ENCODE data around the gene RPS18.
A peak's percentile ranks its signal among the peaks of the same experiment; 100 is the strongest.

The RPS18 gene

GRCh38 chr6:33314943-33315792 lies 43.3 kb downstream of the RPS18 start:
- Mint-ChIP-seq H3K27me3 (no peaks in the 10 kb centered on the region), H3K9me3 (no peaks in the 10 kb centered on the region), H3K36me3 (peaks cover 24% of the 10 kb centered on the region), H3K4me1 (peaks cover 66% of the 10 kb centered on the region), H3K4me3 (peak overlapping the region; percentile 97), H3K27ac (peak overlapping the region; percentile 96)

DNA sequence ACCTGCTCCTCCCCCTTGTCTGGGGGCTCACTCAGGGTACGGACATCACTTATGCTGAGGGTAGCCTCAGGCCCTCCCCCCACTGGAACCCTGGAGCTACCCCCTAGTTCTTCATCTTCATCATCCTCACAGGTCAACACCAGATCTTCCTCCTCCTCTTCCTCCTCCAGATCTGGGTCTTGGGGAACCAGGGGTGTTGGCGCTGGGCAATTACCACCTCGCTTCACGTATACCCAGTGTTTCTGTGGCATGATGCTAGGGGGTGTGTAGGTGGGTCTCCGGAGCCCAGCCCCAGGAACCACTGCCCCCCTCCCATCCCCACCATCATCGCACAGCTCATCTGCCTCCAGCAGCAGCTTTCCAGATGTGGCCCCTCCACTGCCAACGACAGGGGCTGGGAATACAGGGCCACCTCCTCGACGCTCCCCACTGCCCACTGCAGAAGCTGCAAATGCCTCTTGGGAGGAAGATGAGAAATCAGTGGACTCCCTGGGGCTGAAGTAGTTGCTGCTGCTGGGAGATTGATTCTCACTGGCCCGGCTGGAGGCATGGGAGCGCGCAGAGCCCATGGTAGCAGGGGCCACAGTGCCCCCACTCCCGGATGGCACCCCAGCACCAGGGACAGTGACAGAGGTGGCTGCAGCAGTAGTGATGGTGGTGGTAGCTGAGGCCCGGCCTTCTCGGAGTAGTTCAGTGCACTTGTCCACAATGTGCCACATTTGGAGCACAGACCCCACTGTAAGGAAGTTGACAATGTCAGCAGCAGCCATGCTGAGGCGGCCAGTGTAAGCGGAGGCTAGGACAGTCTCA lies 44.1 kb downstream of the RPS18 start:
- peak overlapping the region; percentile 78 for H3K4me3 Mint-ChIP-seq
- no peaks in the 10 kb centered on the region for H3K9me3 Mint-ChIP-seq
- H3K36me3 Mint-ChIP-seq: peaks cover 25% of the 10 kb centered on the region
- H3K27me3 Mint-ChIP-seq: no peaks in the 10 kb centered on the region
- H3K27ac Mint-ChIP-seq: peak overlapping the region; percentile 73
- peaks cover 70% of the 10 kb centered on the region for H3K4me1 Mint-ChIP-seq

DNA sequence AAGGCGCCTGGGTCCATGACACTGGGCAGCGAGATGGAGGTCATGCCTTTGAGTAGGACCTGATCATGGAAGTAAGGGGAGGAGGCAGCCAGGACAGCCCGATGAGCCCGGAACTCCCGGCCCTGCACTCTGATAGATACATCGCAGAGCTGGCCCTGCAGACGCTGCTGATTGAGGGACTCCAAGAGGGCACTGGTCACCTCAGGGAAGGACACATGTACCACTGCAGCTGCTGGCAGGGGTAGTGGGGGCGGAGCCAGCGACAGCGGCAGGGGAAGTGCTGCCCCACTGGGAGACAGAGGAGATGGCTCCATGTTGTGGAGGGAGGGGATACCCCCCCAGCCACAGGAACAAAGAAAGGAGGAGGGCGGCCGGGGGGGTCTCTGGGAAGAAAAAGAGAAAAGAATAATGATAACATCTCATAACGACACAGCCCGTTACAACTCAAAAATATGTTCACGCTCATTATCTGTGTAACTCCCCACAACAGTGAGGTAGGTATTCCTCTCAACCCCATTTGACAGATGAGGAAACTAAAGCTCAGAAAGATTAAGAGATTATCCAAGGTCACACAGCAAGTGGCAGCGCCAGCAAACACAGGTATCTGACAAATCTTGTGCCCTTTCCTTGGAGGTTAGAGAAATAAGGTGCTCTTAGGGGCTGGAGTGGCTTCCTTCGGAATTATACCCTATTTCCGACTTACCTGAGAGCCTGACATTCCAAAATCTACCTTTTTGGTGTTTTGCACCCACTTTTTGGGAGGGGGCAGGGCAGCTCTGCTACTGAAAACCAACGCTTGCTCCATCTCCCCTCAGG lies 44.9 kb downstream of the RPS18 start:
- H3K27ac Mint-ChIP-seq: peak overlapping the region; percentile 73
- H3K9me3 Mint-ChIP-seq: no peaks in the 10 kb centered on the region
- peaks cover 74% of the 10 kb centered on the region for H3K4me1 Mint-ChIP-seq
- peaks cover 24% of the 10 kb centered on the region for H3K36me3 Mint-ChIP-seq
- H3K27me3 Mint-ChIP-seq: no peaks in the 10 kb centered on the region
- peak overlapping the region; percentile 78 for H3K4me3 Mint-ChIP-seq

DNA sequence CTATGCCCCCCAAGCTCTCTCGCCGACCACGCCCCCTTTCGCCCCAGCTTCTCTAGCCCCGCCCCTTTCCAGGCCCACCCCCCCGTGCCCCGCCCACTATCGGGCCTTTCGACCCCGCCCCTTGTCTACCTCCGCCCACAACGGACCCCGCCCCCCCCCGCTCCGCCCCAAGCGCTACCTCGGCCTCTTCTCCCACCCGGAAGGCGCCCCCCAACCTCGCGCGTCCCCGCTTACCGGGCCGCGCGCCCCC lies 45.5 kb downstream of the RPS18 start:
- peaks cover 27% of the 10 kb centered on the region for H3K36me3 Mint-ChIP-seq

GRCh38 chr6:33317669-33318425 lies 46.0 kb downstream of the RPS18 start, which contains the start of gene ZBTB22:
Gene ZBTB22, minus strand, starts transcription at chr6:33317744. Its CDS starts 828 bp downstream, at chr6:33316916.
- peak within 1 kb of the TSS; percentile 95 for H3K4me3 Mint-ChIP-seq
- H3K36me3 Mint-ChIP-seq: peaks cover 24% of the 10 kb centered on the region
- no peaks in the 10 kb centered on the region for H3K9me3 Mint-ChIP-seq
- H3K27ac Mint-ChIP-seq: peak within 1 kb of the TSS; percentile 96
- peaks cover 79% of the 10 kb centered on the region for H3K4me1 Mint-ChIP-seq
- H3K27me3 Mint-ChIP-seq: no peaks in the 10 kb centered on the region

More for the DNA sequence above, 45.5 kb downstream of the RPS18 start:
- no peaks in the 10 kb centered on the region for H3K9me3 Mint-ChIP-seq
- peak overlapping the region; percentile 78 for H3K4me3 Mint-ChIP-seq
- peak overlapping the region; percentile 55 for H3K27ac Mint-ChIP-seq
- no peaks in the 10 kb centered on the region for H3K27me3 Mint-ChIP-seq
- peaks cover 76% of the 10 kb centered on the region for H3K4me1 Mint-ChIP-seq

DNA sequence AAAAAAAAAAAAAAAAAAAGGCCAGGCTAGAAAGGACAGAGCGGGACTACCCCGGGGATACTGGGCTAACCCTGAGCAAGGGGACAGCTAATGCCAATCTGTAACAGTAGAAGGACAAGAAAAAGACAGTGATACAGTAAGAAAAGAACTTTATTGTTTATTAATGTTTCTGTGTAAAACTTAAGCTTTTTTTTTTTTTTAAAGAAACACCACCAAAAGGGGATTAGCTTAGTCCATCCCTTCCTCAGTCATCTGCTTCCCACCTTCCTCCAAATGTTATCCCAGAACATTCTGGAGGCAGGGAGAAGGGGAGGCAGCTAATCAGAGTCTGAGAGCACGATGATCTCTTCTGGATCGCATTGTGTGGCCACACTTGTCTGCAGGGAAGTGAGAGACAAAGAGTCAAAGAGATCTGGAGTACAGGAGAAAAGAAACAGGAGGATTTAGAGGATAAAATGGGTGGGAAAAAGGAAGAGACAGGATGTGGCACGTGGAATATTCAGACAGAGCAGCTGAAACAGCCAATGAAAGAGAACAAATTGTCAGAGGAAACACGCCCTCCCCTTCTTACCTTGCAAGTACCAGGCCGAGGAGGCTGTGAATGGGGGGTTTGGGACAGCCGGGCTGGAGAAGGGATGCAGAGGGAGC lies 46.7 kb downstream of the RPS18 start:
- Mint-ChIP-seq H3K4me3 (peak overlapping the region; percentile 95), H3K9me3 (no peaks in the 10 kb centered on the region), H3K36me3 (peaks cover 22% of the 10 kb centered on the region), H3K27me3 (no peaks in the 10 kb centered on the region), H3K27ac (peak overlapping the region; percentile 96), H3K4me1 (peaks cover 82% of the 10 kb centered on the region)

- Mint-ChIP-seq H3K27me3 (no peaks in the 10 kb centered on the region), H3K36me3 (peaks cover 22% of the 10 kb centered on the region), H3K27ac (peak overlapping the region; percentile 26), H3K4me1 (peaks cover 86% of the 10 kb centered on the region), H3K9me3 (no peaks in the 10 kb centered on the region), H3K4me3 (peak overlapping the region; percentile 95)
Measured at GRCh38 chr6:33319939-33320314, 48.1 kb downstream of the RPS18 start.

GRCh38 chr6:33320315-33321181 lies 48.7 kb downstream of the RPS18 start:
- H3K4me1 Mint-ChIP-seq: peaks cover 80% of the 10 kb centered on the region
- H3K36me3 Mint-ChIP-seq: peaks cover 22% of the 10 kb centered on the region
- no peaks in the 10 kb centered on the region for H3K9me3 Mint-ChIP-seq

GRCh38 chr6:33321227-33321626 lies 49.4 kb downstream of the RPS18 start:
- Mint-ChIP-seq H3K9me3 (no peaks in the 10 kb centered on the region), H3K4me3 (peak overlapping the region; percentile 95), H3K27ac (peak overlapping the region; percentile 87), H3K27me3 (no peaks in the 10 kb centered on the region), H3K36me3 (peaks cover 22% of the 10 kb centered on the region), H3K4me1 (peaks cover 73% of the 10 kb centered on the region)

More at GRCh38 chr6:33320315-33321181, 48.7 kb downstream of the RPS18 start:
- Mint-ChIP-seq H3K27me3 (no peaks in the 10 kb centered on the region), H3K27ac (no peak overlapping the region), H3K4me3 (peak overlapping the region; percentile 95)

- H3K36me3 Mint-ChIP-seq: peaks cover 20% of the 10 kb centered on the region
- H3K9me3 Mint-ChIP-seq: no peaks in the 10 kb centered on the region
- H3K4me1 Mint-ChIP-seq: peaks cover 52% of the 10 kb centered on the region
- H3K4me3 Mint-ChIP-seq: peak overlapping the region; percentile 95
- H3K27me3 Mint-ChIP-seq: no peaks in the 10 kb centered on the region
- peak overlapping the region; percentile 96 for H3K27ac Mint-ChIP-seq
Measured at GRCh38 chr6:33323623-33323948, 51.7 kb downstream of the RPS18 start.

GRCh38 chr6:33324125-33324524 lies 52.2 kb downstream of the RPS18 start:
- H3K4me3 Mint-ChIP-seq: peak overlapping the region; percentile 95
- no peak overlapping the region for H3K27ac Mint-ChIP-seq
- H3K9me3 Mint-ChIP-seq: no peaks in the 10 kb centered on the region
- peaks cover 47% of the 10 kb centered on the region for H3K4me1 Mint-ChIP-seq
- H3K27me3 Mint-ChIP-seq: no peaks in the 10 kb centered on the region
- peaks cover 18% of the 10 kb centered on the region for H3K36me3 Mint-ChIP-seq

Data from activated naive CD4-positive, alpha-beta T cell treated with anti-CD3 and anti-CD28 coated beads, Interleukin-2, amount 50 U/mL, for 24 hours (primary cell).